Measurements from ENCODE around the gene CCDC78. TPM values are rescaled to one million over a fixed set of nuclear protein-coding genes. Genes with fewer than 3 reads are reported as not detected.

The CCDC78 gene
- total and polyA plus RNA-seq, 4 donors: 0.39 to 1.7 (median 0.97) TPM; not detected in 1

DNA sequence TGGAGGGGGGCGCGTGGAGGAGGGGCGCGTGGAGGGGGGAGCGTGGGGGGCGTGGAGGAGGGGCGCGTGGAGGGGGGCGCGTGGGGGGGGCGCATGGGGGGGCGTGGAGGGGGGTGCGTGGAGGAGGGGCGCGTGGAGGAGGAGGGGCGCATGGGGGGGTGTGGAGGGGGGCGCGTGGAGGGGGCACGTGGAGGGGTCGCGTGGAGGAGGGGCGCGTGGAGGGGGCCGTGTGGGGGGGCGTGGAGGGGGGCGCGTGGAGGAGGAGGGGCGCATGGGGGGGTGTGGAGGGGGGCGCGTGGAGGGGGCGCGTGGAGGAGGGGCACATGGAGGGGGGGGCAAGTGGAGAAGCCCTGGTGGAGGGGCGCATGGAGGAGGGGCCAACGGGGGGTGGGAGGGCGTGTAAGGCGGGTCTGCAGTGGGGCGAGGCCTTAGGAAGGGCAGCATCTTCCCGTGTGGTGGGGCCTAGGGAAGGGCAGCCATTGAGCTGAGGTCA, 41.5 kb upstream of the CCDC78 start:
- no peaks in the 10 kb centered on the region for H3K4me1 ChIP-seq (ENCODE audit: control insufficient read depth in 1 of 2, insufficient read depth in 2 of 2, low read length in 2 of 2)
- H3K27ac ChIP-seq (ENCODE audit: low read depth in 1 of 2, low read length in 2 of 2): no peak overlapping the region
- no peak for DNase-seq
- intact Hi-C loops (cut with DNase I): no loop called here
- H3K9me3 ChIP-seq (ENCODE audit: control insufficient read depth, low read length): no peaks in the 10 kb centered on the region
- H3K36me3 ChIP-seq (ENCODE audit: control insufficient read depth in 1 of 2, insufficient read depth in 2 of 2, low read length in 1 of 2): no peaks in the 10 kb centered on the region
- no peak for ATAC-seq (ENCODE audit: low FRiP score)
- WGBS, 2 donors: 43 to 72% methylated on average over 5 to 24 of the region's 38 CpGs
- no peak overlapping the region for H3K4me3 ChIP-seq (ENCODE audit: low read length in 2 of 2)
- H3K27me3 ChIP-seq (ENCODE audit: control insufficient read depth in 1 of 2, insufficient read depth in 2 of 2, low read length in 1 of 2): no peaks in the 10 kb centered on the region

DNA sequence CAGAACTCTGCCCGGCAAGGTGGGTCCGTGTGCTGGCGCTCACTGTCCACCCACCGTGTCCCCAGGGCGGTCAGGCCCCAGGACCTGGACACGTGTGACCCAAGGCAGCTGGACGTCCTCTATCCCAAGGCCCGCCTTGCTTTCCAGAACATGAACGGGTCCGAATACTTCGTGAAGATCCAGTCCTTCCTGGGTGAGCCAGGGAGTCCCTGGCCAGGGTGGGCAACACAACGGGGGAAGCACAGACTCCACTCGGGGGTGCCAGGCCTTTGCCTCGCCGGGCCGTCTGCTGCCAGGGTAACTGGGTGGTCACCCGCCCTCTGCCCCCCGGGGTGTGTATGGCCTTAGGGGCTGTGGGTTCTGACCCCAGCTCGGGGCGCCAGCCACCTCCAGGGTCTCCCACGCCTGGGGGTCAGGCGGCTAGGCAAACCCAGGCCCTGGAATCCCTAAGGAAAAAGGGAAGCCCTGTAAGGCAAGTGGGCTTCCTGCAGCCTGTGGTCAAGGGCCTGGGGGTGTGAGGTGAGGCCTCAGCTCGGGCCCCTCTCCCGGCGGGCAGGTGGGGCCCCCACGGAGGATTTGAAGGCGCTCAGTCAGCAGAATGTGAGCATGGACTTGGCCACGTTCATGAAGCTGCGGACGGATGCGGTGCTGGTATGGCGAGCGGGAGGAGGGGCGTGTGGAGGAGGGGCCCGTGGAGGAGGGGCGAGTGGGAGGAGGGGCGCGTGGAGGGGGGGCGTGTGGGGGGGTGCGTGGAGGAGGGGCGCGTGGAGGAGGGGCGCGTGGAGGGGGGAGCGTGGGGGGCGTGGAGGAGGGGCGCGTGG, 40.8 kb upstream of the CCDC78 start:
- DNase-seq: no peak
- WGBS, 2 donors: 63 to 73% methylated on average over 31 to 39 of the region's 48 CpGs
- no peaks in the 10 kb centered on the region for H3K27me3 ChIP-seq (ENCODE audit: control insufficient read depth in 1 of 2, insufficient read depth in 2 of 2, low read length in 1 of 2)
- H3K27ac ChIP-seq (ENCODE audit: low read depth in 1 of 2, low read length in 2 of 2): no peak overlapping the region
- intact Hi-C loops (cut with DNase I): no loop called here
- no peaks in the 10 kb centered on the region for H3K4me1 ChIP-seq (ENCODE audit: control insufficient read depth in 1 of 2, insufficient read depth in 2 of 2, low read length in 2 of 2)
- H3K36me3 ChIP-seq (ENCODE audit: control insufficient read depth in 1 of 2, insufficient read depth in 2 of 2, low read length in 1 of 2): no peaks in the 10 kb centered on the region
- ATAC-seq (ENCODE audit: low FRiP score): no peak
- H3K9me3 ChIP-seq (ENCODE audit: control insufficient read depth, low read length): no peaks in the 10 kb centered on the region
- H3K4me3 ChIP-seq (ENCODE audit: low read length in 2 of 2): no peak overlapping the region

DNA sequence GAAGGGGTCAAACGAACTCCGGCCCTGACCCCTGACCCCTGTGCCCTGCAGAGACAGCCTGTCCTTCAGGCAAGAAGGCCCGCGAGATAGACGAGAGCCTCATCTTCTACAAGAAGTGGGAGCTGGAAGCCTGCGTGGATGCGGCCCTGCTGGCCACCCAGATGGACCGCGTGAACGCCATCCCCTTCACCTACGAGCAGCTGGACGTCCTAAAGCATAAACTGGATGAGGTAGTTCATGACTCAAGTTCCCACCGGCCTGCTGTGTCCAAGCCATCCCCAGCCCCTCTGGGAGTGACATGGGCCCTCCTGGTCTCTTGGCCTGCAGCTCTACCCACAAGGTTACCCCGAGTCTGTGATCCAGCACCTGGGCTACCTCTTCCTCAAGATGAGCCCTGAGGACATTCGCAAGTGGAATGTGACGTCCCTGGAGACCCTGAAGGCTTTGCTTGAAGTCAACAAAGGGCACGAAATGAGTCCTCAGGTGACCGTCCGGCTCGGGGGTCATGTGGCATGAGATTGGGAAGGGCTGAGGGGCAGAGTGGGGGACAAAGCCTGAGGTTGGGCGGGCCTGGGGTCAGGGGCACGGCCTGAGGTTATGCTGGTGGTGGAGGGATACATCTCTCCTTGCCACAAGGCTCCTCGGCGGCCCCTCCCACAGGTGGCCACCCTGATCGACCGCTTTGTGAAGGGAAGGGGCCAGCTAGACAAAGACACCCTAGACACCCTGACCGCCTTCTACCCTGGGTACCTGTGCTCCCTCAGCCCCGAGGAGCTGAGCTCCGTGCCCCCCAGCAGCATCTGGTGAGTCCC, 40.0 kb upstream of the CCDC78 start:
- Histone ChIP-seq H3K36me3 (ENCODE audit: control insufficient read depth in 1 of 2, insufficient read depth in 2 of 2, low read length in 1 of 2) (no peaks in the 10 kb centered on the region), H3K9me3 (ENCODE audit: control insufficient read depth, low read length) (no peaks in the 10 kb centered on the region), H3K27ac (ENCODE audit: low read depth in 1 of 2, low read length in 2 of 2) (no peak overlapping the region), H3K4me3 (ENCODE audit: low read length in 2 of 2) (no peak overlapping the region), H3K27me3 (ENCODE audit: control insufficient read depth in 1 of 2, insufficient read depth in 2 of 2, low read length in 1 of 2) (no peaks in the 10 kb centered on the region), H3K4me1 (ENCODE audit: control insufficient read depth in 1 of 2, insufficient read depth in 2 of 2, low read length in 2 of 2) (no peaks in the 10 kb centered on the region)
- DNase-seq (no peak), ATAC-seq (ENCODE audit: low FRiP score) (no peak)
- intact Hi-C loops (cut with DNase I): no loop called here
- WGBS, 2 donors: 85 to 88% methylated on average over 28 to 29 of the region's 29 CpGs

DNA sequence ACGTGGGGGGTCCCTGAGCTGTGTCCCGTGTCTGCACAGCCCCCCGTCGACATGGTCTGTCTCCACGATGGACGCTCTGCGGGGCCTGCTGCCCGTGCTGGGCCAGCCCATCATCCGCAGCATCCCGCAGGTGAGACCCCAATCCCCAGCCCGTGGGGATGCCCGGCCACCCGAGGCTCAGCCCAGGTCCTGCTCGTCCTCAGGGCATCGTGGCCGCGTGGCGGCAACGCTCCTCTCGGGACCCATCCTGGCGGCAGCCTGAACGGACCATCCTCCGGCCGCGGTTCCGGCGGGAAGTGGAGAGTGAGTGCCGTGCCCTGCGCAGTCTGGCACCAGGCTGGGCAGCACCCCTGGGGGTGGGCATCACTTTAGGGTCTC, 39.2 kb upstream of the CCDC78 start:
- no peaks in the 10 kb centered on the region for H3K9me3 ChIP-seq (ENCODE audit: control insufficient read depth, low read length)
- no peak overlapping the region for H3K27ac ChIP-seq (ENCODE audit: low read depth in 1 of 2, low read length in 2 of 2)
- intact Hi-C loops (cut with DNase I): no loop called here
- ATAC-seq (ENCODE audit: low FRiP score): no peak
- H3K27me3 ChIP-seq (ENCODE audit: control insufficient read depth in 1 of 2, insufficient read depth in 2 of 2, low read length in 1 of 2): no peaks in the 10 kb centered on the region
- WGBS, 2 donors: 89 to 90% methylated on average over 29 of the region's 29 CpGs
- no peak overlapping the region for H3K4me3 ChIP-seq (ENCODE audit: low read length in 2 of 2)
- no peaks in the 10 kb centered on the region for H3K36me3 ChIP-seq (ENCODE audit: control insufficient read depth in 1 of 2, insufficient read depth in 2 of 2, low read length in 1 of 2)
- no peaks in the 10 kb centered on the region for H3K4me1 ChIP-seq (ENCODE audit: control insufficient read depth in 1 of 2, insufficient read depth in 2 of 2, low read length in 2 of 2)
- no peak for DNase-seq

DNA sequence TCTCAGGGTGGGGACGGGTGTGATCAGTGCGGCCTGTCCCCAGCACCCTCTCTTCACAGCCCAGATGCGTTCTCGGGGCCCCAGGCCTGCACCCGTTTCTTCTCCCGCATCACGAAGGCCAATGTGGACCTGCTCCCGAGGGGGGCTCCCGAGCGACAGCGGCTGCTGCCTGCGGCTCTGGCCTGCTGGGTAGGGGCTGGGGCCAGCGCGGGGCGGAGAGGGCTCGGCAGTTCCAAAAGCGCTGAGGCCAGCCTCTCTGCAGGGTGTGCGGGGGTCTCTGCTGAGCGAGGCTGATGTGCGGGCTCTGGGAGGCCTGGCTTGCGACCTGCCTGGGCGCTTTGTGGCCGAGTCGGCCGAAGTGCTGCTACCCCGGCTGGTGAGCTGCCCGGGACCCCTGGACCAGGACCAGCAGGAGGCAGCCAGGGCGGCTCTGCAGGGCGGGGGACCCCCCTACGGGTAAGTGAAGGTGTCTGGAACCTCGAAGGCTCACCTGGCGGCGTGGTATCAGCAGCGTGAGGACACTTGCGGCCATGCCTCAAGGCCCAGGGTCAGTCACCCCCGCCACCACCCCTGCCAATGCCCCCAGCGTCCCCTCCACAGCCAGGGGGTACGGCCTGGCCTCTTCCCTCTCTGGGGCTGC, 38.7 kb upstream of the CCDC78 start:
- Histone ChIP-seq H3K4me1 (ENCODE audit: control insufficient read depth in 1 of 2, insufficient read depth in 2 of 2, low read length in 2 of 2) (no peaks in the 10 kb centered on the region), H3K9me3 (ENCODE audit: control insufficient read depth, low read length) (no peaks in the 10 kb centered on the region), H3K4me3 (ENCODE audit: low read length in 2 of 2) (no peak overlapping the region), H3K36me3 (ENCODE audit: control insufficient read depth in 1 of 2, insufficient read depth in 2 of 2, low read length in 1 of 2) (no peaks in the 10 kb centered on the region), H3K27me3 (ENCODE audit: control insufficient read depth in 1 of 2, insufficient read depth in 2 of 2, low read length in 1 of 2) (no peaks in the 10 kb centered on the region), H3K27ac (ENCODE audit: low read depth in 1 of 2, low read length in 2 of 2) (no peak overlapping the region)
- intact Hi-C loops (cut with DNase I): no loop called here
- no peak for DNase-seq
- ATAC-seq (ENCODE audit: low FRiP score): no peak
- WGBS, 2 donors: 82 to 90% methylated on average over 34 to 38 of the region's 38 CpGs

DNA sequence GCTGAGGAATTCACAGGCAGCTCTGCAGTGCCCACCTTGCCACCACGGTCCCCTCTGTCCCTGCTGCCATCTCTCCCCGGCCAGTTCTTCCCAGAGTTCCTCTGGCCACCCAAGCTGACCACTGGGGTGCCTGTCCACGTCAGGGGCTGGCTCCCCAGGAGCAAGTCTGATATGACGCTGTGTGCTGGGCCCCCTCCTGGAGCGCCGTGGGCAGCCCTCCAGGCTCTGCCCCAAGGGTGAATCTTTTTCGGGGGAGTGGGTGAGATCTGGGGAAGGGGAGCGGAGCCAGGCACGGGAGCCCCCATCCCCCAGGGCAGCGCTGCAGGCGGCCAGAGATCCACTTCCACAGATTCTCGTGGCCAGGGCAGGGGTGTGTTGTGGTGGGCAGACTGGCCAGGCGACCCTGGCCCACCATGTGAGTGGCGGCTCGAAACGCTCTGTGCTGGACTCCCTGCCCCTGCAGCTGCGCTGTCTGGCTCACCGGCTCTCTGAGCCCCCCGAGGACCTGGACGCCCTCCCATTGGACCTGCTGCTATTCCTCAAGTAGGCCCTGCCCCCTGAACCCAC, 38.0 kb upstream of the CCDC78 start:
- no peak overlapping the region for H3K4me3 ChIP-seq (ENCODE audit: low read length in 2 of 2)
- ATAC-seq (ENCODE audit: low FRiP score): no peak
- H3K27me3 ChIP-seq (ENCODE audit: control insufficient read depth in 1 of 2, insufficient read depth in 2 of 2, low read length in 1 of 2): no peaks in the 10 kb centered on the region
- no peaks in the 10 kb centered on the region for H3K9me3 ChIP-seq (ENCODE audit: control insufficient read depth, low read length)
- intact Hi-C loops (cut with DNase I): no loop called here
- no peak overlapping the region for H3K27ac ChIP-seq (ENCODE audit: low read depth in 1 of 2, low read length in 2 of 2)
- no peaks in the 10 kb centered on the region for H3K4me1 ChIP-seq (ENCODE audit: control insufficient read depth in 1 of 2, insufficient read depth in 2 of 2, low read length in 2 of 2)
- 61 to 70% methylated on average over 20 of the region's 20 CpGs for WGBS, 2 donors
- no peak for DNase-seq
- no peaks in the 10 kb centered on the region for H3K36me3 ChIP-seq (ENCODE audit: control insufficient read depth in 1 of 2, insufficient read depth in 2 of 2, low read length in 1 of 2)

DNA sequence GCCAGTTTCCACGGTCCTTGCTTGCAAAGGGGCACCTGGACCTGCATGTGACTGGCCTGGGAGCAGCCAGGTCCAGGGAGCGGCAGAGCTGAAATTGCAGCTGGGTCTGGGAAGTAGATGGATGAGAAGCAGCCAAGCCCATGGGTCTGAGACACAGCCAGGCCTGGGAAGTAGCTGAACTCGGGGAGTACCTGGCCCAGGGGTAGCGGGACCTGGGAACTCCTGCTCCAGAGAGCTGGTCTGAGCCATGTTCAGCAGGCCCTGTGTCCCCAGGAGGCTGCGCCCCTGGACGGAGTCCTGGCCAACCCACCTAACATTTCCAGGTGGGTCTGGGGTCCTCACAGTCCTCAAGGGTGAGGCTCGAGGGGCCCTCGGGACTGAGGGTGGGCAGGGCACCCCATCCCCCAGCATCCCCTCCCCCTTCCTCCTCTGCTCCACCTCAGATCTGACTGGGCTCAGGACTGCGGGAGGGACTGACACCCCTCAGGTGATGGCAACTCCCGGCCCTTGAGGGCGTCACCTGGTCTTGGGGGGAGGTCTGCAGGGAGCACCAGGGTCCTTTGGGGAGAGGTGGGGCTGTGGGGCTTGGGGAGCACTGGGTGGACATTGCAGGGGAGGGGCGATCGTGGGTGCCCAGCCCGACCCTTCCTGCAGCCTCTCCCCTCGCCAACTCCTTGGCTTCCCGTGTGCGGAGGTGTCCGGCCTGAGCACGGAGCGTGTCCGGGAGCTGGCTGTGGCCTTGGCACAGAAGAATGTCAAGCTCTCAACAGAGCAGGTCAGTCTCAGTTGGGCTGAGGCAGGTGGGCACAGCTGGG, 37.3 kb upstream of the CCDC78 start:
- WGBS, 2 donors: 69 to 77% methylated on average over 14 to 21 of the region's 21 CpGs
- H3K36me3 ChIP-seq (ENCODE audit: control insufficient read depth in 1 of 2, insufficient read depth in 2 of 2, low read length in 1 of 2): no peaks in the 10 kb centered on the region
- no peak overlapping the region for H3K4me3 ChIP-seq (ENCODE audit: low read length in 2 of 2)
- DNase-seq (no peak), ATAC-seq (ENCODE audit: low FRiP score) (no peak)
- no peaks in the 10 kb centered on the region for H3K4me1 ChIP-seq (ENCODE audit: control insufficient read depth in 1 of 2, insufficient read depth in 2 of 2, low read length in 2 of 2)
- intact Hi-C loops (cut with DNase I): no loop called here
- H3K9me3 ChIP-seq (ENCODE audit: control insufficient read depth, low read length): no peaks in the 10 kb centered on the region
- H3K27ac ChIP-seq (ENCODE audit: low read depth in 1 of 2, low read length in 2 of 2): no peak overlapping the region
- no peaks in the 10 kb centered on the region for H3K27me3 ChIP-seq (ENCODE audit: control insufficient read depth in 1 of 2, insufficient read depth in 2 of 2, low read length in 1 of 2)

Measured in aorta (tissue), 5 donors.